Peyer's patch (tissue), 4 donors: ENCODE measurements around the gene SLC1A2.

Source experiments
- POLR2A ChIP-seq, 2 donors: fragments of 450-650 bp; IDR thresholded peaks; one replicate each; pipeline ENCODE4 v1.5.1; 2017; ENCODE audit warnings: antibody characterized with exemption in 2 of 2, mild to moderate bottlenecking in 2 of 2, moderate library complexity in 2 of 2
- TF ChIP-seq, protein P1 (sequence below), 6 experiments: fragments of 450-650 bp in 4 of 6; fragments of 200-600 bp in 2 of 6; sonication (generic) in 1 of 6; IDR thresholded peaks; one replicate each; pipeline ENCODE4 v1.5.1; 2017 to 2019; ENCODE audit warnings: antibody characterized with exemption in 6 of 6, mild to moderate bottlenecking in 3 of 6, moderate library complexity in 1 of 6

DNA sequence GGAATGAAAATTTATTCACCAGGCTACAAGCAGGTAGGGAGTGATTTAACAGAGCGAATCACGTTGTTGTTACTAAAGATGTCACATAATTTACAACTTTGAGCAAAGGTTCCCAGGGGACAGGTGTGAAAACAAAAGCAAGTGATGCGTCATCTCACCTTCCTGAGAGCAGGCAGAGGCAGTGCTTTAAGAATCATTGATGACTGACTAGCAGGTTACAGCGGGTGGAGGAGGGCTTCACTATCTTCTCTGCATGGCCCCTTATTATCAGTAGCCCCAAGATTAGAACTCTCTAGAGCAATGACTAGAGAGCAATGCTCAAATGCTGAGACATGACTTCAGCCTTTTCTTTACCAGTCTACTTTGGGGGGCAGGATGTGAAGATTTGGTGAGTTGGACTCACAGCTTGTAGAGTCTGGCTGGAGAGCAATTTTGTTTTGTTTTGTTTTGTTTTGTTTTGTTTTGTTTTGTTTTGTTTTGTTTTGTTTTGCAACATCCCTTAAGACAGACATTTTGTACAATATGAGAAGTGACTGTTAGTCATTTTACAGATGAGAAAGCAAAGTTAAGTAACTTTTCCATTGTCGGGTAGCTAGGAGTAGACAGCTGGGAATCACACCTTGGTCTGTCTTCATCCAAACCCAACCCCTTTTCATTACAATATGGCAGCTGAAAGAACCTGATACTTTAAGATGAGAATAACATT lies 84.8 kb downstream of the SLC1A2 start:
- TF ChIP-seq, protein P1, sequence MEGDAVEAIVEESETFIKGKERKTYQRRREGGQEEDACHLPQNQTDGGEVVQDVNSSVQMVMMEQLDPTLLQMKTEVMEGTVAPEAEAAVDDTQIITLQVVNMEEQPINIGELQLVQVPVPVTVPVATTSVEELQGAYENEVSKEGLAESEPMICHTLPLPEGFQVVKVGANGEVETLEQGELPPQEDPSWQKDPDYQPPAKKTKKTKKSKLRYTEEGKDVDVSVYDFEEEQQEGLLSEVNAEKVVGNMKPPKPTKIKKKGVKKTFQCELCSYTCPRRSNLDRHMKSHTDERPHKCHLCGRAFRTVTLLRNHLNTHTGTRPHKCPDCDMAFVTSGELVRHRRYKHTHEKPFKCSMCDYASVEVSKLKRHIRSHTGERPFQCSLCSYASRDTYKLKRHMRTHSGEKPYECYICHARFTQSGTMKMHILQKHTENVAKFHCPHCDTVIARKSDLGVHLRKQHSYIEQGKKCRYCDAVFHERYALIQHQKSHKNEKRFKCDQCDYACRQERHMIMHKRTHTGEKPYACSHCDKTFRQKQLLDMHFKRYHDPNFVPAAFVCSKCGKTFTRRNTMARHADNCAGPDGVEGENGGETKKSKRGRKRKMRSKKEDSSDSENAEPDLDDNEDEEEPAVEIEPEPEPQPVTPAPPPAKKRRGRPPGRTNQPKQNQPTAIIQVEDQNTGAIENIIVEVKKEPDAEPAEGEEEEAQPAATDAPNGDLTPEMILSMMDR (IDR thresholded peaks at IDR 0.05) = no peak
- TF ChIP-seq POLR2A (IDR thresholded peaks at IDR 0.05) = no peak
